Bronchial epithelial cell (primary cell): ENCODE measurements around the gene CYRIA. TPM values are rescaled to one million over a fixed set of nuclear protein-coding genes. Genes with fewer than 3 reads are reported as not detected.

Experiments
- DNase-seq: peaks from one replicate; pipeline ENCODE4 v3.0.0-alpha.2; 2010; ENCODE audit warnings: low read depth
- FAIRE-seq: peaks from 2 replicates; lab custom pipeline; 2011; peaks lifted over from hg19 to GRCh38; lab: Jason Lieb, UNC
- H3K27me3 ChIP-seq: 2 replicates; pipeline ENCODE4 v1.5.1; 2011; ENCODE audit warnings: low read length; ENCODE audit not compliant: control insufficient read depth, insufficient read depth
- H3K36me3 ChIP-seq: 2 replicates; pipeline ENCODE4 v1.5.1; 2011; ENCODE audit warnings: low read length; ENCODE audit not compliant: control insufficient read depth, insufficient read depth
- H3K4me3 ChIP-seq: 2 replicates; pipeline ENCODE4 v1.5.1; 2011; ENCODE audit warnings: mild to moderate bottlenecking, low read depth, low read length, control low read depth
- CTCF ChIP-seq: IDR thresholded peaks from 2 replicates; pipeline ENCODE4 v1.5.1; 2011; ENCODE audit warnings: mild to moderate bottlenecking, moderate library complexity, low read length, control low read depth, inconsistent platforms; ENCODE audit not compliant: insufficient read depth, severe bottlenecking
- total RNA-seq: library from RNA; depleted of rRNA; stranded (reverse); fragments of >200 nt; gene quantifications from 2 replicates; pipeline ENCODE4 v1.2.1, GENCODE V29; 2014

Gene CYRIA
- total RNA-seq, 1 donor from 2014 or later = 0.79 TPM

GRCh38 chr2:16625201-16625729, 40.4 kb downstream of the CYRIA start:
- H3K4me3 ChIP-seq = no peak overlapping the region
- FAIRE-seq (no peak), DNase-seq (no peak)
- H3K27me3 ChIP-seq = no peaks in the 10 kb centered on the region
- no peaks in the 10 kb centered on the region for H3K36me3 ChIP-seq
- TF ChIP-seq CTCF = no peak

- DNase-seq (no peak), FAIRE-seq (no peak)
- Histone ChIP-seq H3K4me3 (no peak overlapping the region), H3K36me3 (no peaks in the 10 kb centered on the region), H3K27me3 (no peaks in the 10 kb centered on the region)
- no peak for TF ChIP-seq CTCF
Measured at GRCh38 chr2:16624436-16624780, 41.2 kb downstream of the CYRIA start.

- H3K36me3 ChIP-seq = no peaks in the 10 kb centered on the region
- no peak for TF ChIP-seq CTCF
- no peak for DNase-seq
- FAIRE-seq = no peak
- no peaks in the 10 kb centered on the region for H3K27me3 ChIP-seq
- no peak overlapping the region for H3K4me3 ChIP-seq
Measured at GRCh38 chr2:16623564-16624435, 41.8 kb downstream of the CYRIA start.

- TF ChIP-seq CTCF = no peak
- H3K4me3 ChIP-seq = no peak overlapping the region
- no peaks in the 10 kb centered on the region for H3K36me3 ChIP-seq
- DNase-seq = peak; percentile 81
- H3K27me3 ChIP-seq = no peaks in the 10 kb centered on the region
- peak; percentile 43 for FAIRE-seq
Measured at GRCh38 chr2:16623031-16623430, 42.6 kb downstream of the CYRIA start.

- Histone ChIP-seq H3K27me3 (no peaks in the 10 kb centered on the region), H3K36me3 (no peaks in the 10 kb centered on the region), H3K4me3 (no peak overlapping the region)
- TF ChIP-seq CTCF = no peak
- no peak for DNase-seq
- FAIRE-seq = no peak
Measured at GRCh38 chr2:16622399-16622968, 43.1 kb downstream of the CYRIA start.
